Cardiac fibroblast (primary cell): ENCODE results near the gene PJVK.

ENCODE experiments used
- DNase-seq, 2 donors: peaks; one replicate each; pipeline versions ENCODE4 v3.0.0 to v3.0.0-alpha.2; 2010; ENCODE audit warnings: low read depth in 2 of 2
- H3K4me3 ChIP-seq, 2 donors: replicated peaks in 1 of 2; 1 replicate in 1 of 2; 2 replicates in 1 of 2; pipeline ENCODE4 v1.5.1; 2011; ENCODE audit warnings: low read depth in 2 of 2, low read length in 2 of 2, mild to moderate bottlenecking in 2 of 2, moderate library complexity in 1 of 2
- TF ChIP-seq, protein P1 (sequence below): IDR thresholded peaks from one replicate; pipeline ENCODE4 v1.5.1; 2011; ENCODE audit warnings: low read depth, mild to moderate bottlenecking, low read length, inconsistent platforms

The PJVK gene

GRCh38 chr2:178413472-178414265 is 37.5 kb upstream of the PJVK start:
- H3K4me3 ChIP-seq: peak overlapping the region; percentile 63 to 64
- TF ChIP-seq, protein P1, sequence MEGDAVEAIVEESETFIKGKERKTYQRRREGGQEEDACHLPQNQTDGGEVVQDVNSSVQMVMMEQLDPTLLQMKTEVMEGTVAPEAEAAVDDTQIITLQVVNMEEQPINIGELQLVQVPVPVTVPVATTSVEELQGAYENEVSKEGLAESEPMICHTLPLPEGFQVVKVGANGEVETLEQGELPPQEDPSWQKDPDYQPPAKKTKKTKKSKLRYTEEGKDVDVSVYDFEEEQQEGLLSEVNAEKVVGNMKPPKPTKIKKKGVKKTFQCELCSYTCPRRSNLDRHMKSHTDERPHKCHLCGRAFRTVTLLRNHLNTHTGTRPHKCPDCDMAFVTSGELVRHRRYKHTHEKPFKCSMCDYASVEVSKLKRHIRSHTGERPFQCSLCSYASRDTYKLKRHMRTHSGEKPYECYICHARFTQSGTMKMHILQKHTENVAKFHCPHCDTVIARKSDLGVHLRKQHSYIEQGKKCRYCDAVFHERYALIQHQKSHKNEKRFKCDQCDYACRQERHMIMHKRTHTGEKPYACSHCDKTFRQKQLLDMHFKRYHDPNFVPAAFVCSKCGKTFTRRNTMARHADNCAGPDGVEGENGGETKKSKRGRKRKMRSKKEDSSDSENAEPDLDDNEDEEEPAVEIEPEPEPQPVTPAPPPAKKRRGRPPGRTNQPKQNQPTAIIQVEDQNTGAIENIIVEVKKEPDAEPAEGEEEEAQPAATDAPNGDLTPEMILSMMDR: no peak
- DNase-seq: peak; percentile 82 to 86

DNA sequence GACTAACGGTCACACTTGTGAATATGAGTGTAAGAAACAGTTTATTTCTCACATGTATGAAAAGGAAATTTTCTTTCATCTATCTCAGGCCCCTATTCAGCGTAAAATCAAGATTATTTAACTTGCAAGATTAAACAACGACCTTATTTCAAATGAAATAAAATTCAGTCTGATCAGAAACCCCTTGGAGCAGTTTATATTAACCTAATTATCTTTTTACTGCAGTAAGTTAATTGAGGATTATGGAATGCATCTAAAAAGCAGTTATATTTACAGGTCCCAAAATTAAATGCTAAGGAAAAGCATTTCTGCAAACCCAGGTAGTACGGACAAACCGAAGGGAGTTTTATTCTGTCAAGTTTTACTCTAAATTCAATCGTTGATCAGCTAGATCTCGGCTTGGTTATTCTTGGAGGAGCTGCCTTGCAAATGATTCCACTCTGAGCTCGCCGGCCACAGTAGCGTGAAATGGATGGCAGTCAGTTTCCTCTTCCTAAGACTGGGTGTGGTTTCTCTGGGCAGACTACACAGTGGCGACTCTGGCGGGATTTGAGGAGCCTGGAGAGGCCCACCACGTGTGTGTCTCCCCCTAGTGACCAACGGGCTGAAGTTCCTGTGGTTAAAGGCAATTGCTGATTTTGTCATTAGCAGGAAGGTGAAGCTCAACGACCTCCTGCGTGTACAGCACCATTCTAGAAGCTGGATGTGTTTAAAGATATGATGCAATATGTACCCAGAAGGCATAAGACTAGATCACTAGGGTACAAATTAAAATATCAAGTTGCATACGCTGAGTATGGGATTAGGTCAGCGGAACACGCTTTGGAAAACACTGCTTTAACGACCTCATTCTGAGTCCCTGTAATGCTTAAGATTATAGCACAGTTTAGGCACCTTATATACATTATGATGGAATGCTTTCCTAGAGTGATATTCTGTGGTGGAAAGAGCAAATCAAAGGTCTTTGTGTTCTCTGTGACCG is 36.6 kb upstream of the PJVK start:
- H3K4me3 ChIP-seq: peak overlapping the region; percentile 63 to 64
- DNase-seq: peak; percentile 96 to 98
- TF ChIP-seq, protein P1: peak; percentile 97

- no peak for DNase-seq
- H3K4me3 ChIP-seq: no peak overlapping the region
- TF ChIP-seq, protein P1: no peak
Measured at GRCh38 chr2:178415979-178416378, 35.2 kb upstream of the PJVK start.

- H3K4me3 ChIP-seq: no peak overlapping the region
- DNase-seq: no peak
- TF ChIP-seq, protein P1: no peak
Measured at GRCh38 chr2:178417916-178418315, 33.3 kb upstream of the PJVK start.

GRCh38 chr2:178418426-178418825 is 32.8 kb upstream of the PJVK start:
- peak; percentile 21 to 46 for DNase-seq

DNA sequence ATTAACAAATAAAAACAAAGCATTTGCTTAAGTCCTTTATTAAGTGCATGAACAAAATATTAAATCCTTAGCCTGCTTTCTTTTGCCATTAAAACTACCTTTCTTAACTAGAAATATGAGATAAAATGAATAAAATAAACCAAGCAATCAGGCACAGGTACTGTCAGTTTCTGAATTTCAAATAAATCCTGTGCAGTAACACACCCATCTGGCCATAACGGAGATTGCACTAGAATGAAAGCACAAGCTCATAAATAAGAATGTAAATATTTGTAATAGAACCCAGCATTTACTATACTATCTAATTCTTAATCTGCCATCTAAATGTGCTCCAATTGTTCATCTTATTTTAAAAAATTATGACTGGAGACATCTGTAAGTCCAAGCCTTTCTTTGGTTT is 32.1 kb upstream of the PJVK start:
- no peak overlapping the region for H3K4me3 ChIP-seq
- peak; percentile 53 to 54 for DNase-seq
- TF ChIP-seq, protein P1: peak; percentile 28

More at GRCh38 chr2:178418426-178418825, 32.8 kb upstream of the PJVK start:
- no peak overlapping the region for H3K4me3 ChIP-seq
- TF ChIP-seq, protein P1: no peak
